K562 (cell line): ENCODE measurements around the gene PDZK1IP1. TPM values are rescaled to one million over a fixed set of nuclear protein-coding genes. Genes with fewer than 3 reads are reported as not detected.

Experiments used
- ADNP ChIP-seq: fragments of 200-800 bp; sonication (Bioruptor generic); IDR thresholded peaks from 2 replicates; pipeline ENCODE4 v1.6.1; 2016; ENCODE audit warnings: missing genetic modification characterization, missing compliant biosample characterization
- DPF2 ChIP-seq: fragments of 450-650 bp; IDR thresholded peaks from 2 replicates; pipeline ENCODE4 v1.6.1; 2016
- KAT8 ChIP-seq: fragments of 450-650 bp; IDR thresholded peaks from 2 replicates; pipeline ENCODE4 v1.6.1; 2016; ENCODE audit warnings: low read depth, mild to moderate bottlenecking
- MECOM ChIP-seq: fragments of 250-450 bp; sonication (Bioruptor Pico); IDR thresholded peaks from 2 replicates; pipeline ENCODE4 v1.8.0; 2022; ENCODE audit warnings: inconsistent platforms
- MTA3 ChIP-seq: fragments of 450-650 bp; formaldehyde crosslinking; IDR thresholded peaks from 2 replicates; pipeline ENCODE4 v1.6.1; 2017; ENCODE audit warnings: mild to moderate bottlenecking, borderline replicate concordance
- MTF1 ChIP-seq: fragments of 250-450 bp; sonication (Bioruptor Pico); IDR thresholded peaks from 2 replicates; pipeline ENCODE4 v1.9.0; 2021; ENCODE audit warnings: moderate library complexity, mild to moderate bottlenecking, inconsistent platforms, borderline replicate concordance
- NCOR1 ChIP-seq: fragments of 450-650 bp; IDR thresholded peaks from 2 replicates; pipeline ENCODE4 v1.6.1; 2016; ENCODE audit warnings: mild to moderate bottlenecking, moderate library complexity
- PKNOX1 ChIP-seq: fragments of 450-650 bp; IDR thresholded peaks from 2 replicates; pipeline ENCODE4 v1.6.1; 2016
- RBM34 ChIP-seq: fragments of 200-400 bp; formaldehyde crosslinking; IDR thresholded peaks from 2 replicates; pipeline ENCODE4 v1.6.1; 2018; ENCODE audit warnings: low read length, borderline replicate concordance; ENCODE audit not compliant: insufficient read depth
- SAP30 ChIP-seq: fragments of 200-600 bp; sonication (generic); IDR thresholded peaks from 2 replicates; pipeline ENCODE4 v1.6.1; 2012; ENCODE audit warnings: borderline replicate concordance, low read depth, mild to moderate bottlenecking, moderate library complexity, low read length, control low read depth, inconsistent platforms; ENCODE audit not compliant: insufficient read depth, poor library complexity, severe bottlenecking
- SMARCE1 ChIP-seq: fragments of 450-650 bp; IDR thresholded peaks from 2 replicates; pipeline ENCODE4 v1.7.1; 2016; ENCODE audit warnings: mild to moderate bottlenecking
- SPI1 ChIP-seq: IDR thresholded peaks from 2 replicates; pipeline ENCODE4 v1.6.1; 2011; ENCODE audit warnings: low read depth, low read length, control low read depth, borderline replicate concordance
- TAF1 ChIP-seq: IDR thresholded peaks from 2 replicates; pipeline ENCODE4 v1.6.1; 2011; ENCODE audit warnings: mild to moderate bottlenecking, low read length, moderate library complexity; ENCODE audit not compliant: insufficient read depth, control insufficient read depth, severe bottlenecking; ENCODE audit errors: extremely low read depth
- TAF9B ChIP-seq: fragments of 450-650 bp; IDR thresholded peaks from 2 replicates; pipeline ENCODE4 v1.6.1; 2018; ENCODE audit warnings: mild to moderate bottlenecking; ENCODE audit not compliant: partially characterized antibody
- THAP7 ChIP-seq: fragments of 250-450 bp; sonication (Bioruptor Pico); IDR thresholded peaks from 2 replicates; pipeline ENCODE4 v1.5.0; 2021
- TRIM25 ChIP-seq: fragments of 450-650 bp; IDR thresholded peaks from 2 replicates; pipeline ENCODE4 v1.7.0; 2016; ENCODE audit warnings: borderline replicate concordance
- ZBTB5 ChIP-seq: fragments of 450-650 bp; IDR thresholded peaks from 2 replicates; pipeline ENCODE4 v1.6.1; 2017; ENCODE audit warnings: antibody characterized with exemption
- ZNF12 ChIP-seq: sonication (generic); formaldehyde crosslinking; IDR thresholded peaks from 2 replicates; pipeline ENCODE4 v1.4.0; 2020; ENCODE audit warnings: mild to moderate bottlenecking, missing genetic modification reagents
- polyA plus RNA-seq, 8 experiments: library from polyadenylated mRNA; depleted of rRNA in 4 of 8; stranded (reverse) in 5 of 8; unstranded in 3 of 8; fragments of >200 nt; fragmentation: Nextera tagmentation in 2 of 8; fragmentation: Illumina TruSeq in 1 of 8; extraction: Ambion mirVana in 2 of 8; extraction: Trizol in 1 of 8; gene quantifications; 2 replicates each; pipeline versions ENCODE4 v1.2.1 to v1.2.3, GENCODE V29; 2011 to 2014; ENCODE audit warnings: inconsistent platforms in 1 of 8, missing spikeins in 1 of 8
- total RNA-seq, 7 experiments: library from RNA; depleted of rRNA in 6 of 7; stranded (reverse); fragments of >200 nt in 6 of 7; fragmentation: Illumina TruSeq in 2 of 7; extraction: Trizol in 2 of 7; gene quantifications; 2 replicates each; pipeline versions ENCODE4 v1.2.1 to v1.2.3, GENCODE V29; 2011 to 2021; ENCODE audit warnings: low replicate concordance in 1 of 7

PDZK1IP1 gene
- total and polyA plus RNA-seq, 9 of the 15 experiments (the other 6 are each of a cell fraction or from before 2014, with no cell fraction given), result 0.17 to 0.68 (median 0.53) TPM; not detected in 2

GRCh38 chr1:47231301-47232186 is 41.7 kb upstream of the PDZK1IP1 start (continued):
- no peak; the same call in 1 of the 2 replicates for TF ChIP-seq TRIM25
- TF ChIP-seq RBM34, result no peak
- TF ChIP-seq ADNP (tag), result no peak
- TF ChIP-seq MTF1 (CRISPR knock-in tag), result no peak; the same call in 1 of the 2 replicates
- TF ChIP-seq ZNF12, result no peak; the same call in 1 of the 2 replicates
- TF ChIP-seq SMARCE1, result peak; percentile 84
- TF ChIP-seq ZBTB5, result peak; percentile 85
- peak; percentile 62; the same call in 1 of the 2 replicates for TF ChIP-seq THAP7
- 0 out of 2 replicates have a peak, but pooled peaks have one; percentile 32 for TF ChIP-seq MTA3
- TF ChIP-seq SPI1, result peak; percentile 17; the same call in 1 of the 2 replicates
- peak; percentile 7; the same call in 1 of the 2 replicates for TF ChIP-seq NCOR1
- TF ChIP-seq SAP30, result no peak
- TF ChIP-seq MECOM (CRISPR knock-in tag), result peak; percentile 28; the same call in 1 of the 2 replicates
- peak; percentile 70 for TF ChIP-seq TAF9B
- peak; percentile 85 for TF ChIP-seq TAF1
- no peak for TF ChIP-seq KAT8
- TF ChIP-seq DPF2, result peak; percentile 83
- TF ChIP-seq PKNOX1, result 0 out of 2 replicates have a peak, but pooled peaks have one; percentile 4
